Lower lobe of right lung (tissue), 2 donors: Measurements from ENCODE around the gene MTERF4. TPM values are rescaled to one million over a fixed set of nuclear protein-coding genes. Genes with fewer than 3 reads are reported as not detected.
"Not testable (repeated sequence)": the region's sequence is repeated elsewhere in the genome, so short reads cannot be mapped to it uniquely, and the experiment has no call there.

Experiments
- ATAC-seq, 2 donors: fragments of 200-7000 bp; cut with Tn5 transposase; one replicate each; pipeline ENCODE4 v1.9.1; 2020 to 2022; ENCODE audit warnings: mild to moderate bottlenecking in 2 of 2, moderate library complexity in 2 of 2
- DNase-seq: peaks from one replicate; pipeline ENCODE4 v3.0.0-alpha.2; 2020
- H3K27ac ChIP-seq: fragments of 200-600 bp; one replicate; pipeline ENCODE4 v1.8.0; 2022
- H3K27me3 ChIP-seq: fragments of 200-600 bp; one replicate; pipeline ENCODE4 v1.8.0; 2022; ENCODE audit warnings: low read depth
- H3K36me3 ChIP-seq: fragments of 200-600 bp; one replicate; pipeline ENCODE4 v1.8.0; 2022; ENCODE audit warnings: mild to moderate bottlenecking
- H3K4me1 ChIP-seq: fragments of 200-600 bp; one replicate; pipeline ENCODE4 v1.8.0; 2022
- H3K4me3 ChIP-seq: fragments of 200-600 bp; one replicate; pipeline ENCODE4 v1.8.0; 2022; ENCODE audit warnings: mild to moderate bottlenecking
- H3K9me3 ChIP-seq: fragments of 200-600 bp; one replicate; pipeline ENCODE4 v1.8.0; 2022
- intact Hi-C: fragments of 100-400 bp; cut with DNase I; formaldehyde crosslinking; loops from one replicate; pipeline ENCODE4 v1.11.0; 2022
- total RNA-seq: library from RNA; stranded (reverse); fragmentation: NEBNext Ultra II Directional; extraction: Animal tissue kit (Norgen Biotek cat#: 25700); gene quantifications from one replicate; pipeline ENCODE4 v1.2.1, GENCODE V29; 2021
- TF ChIP-seq, protein P1 (sequence below): fragments of 200-600 bp; IDR thresholded peaks from one replicate; pipeline ENCODE4 v1.8.0; 2022; ENCODE audit warnings: antibody characterized with exemption, mild to moderate bottlenecking
- donor health status: DM: no; HTN: yes; CAD: no; lungs with severe emphysema.

The MTERF4 gene
- total RNA-seq, 1 donor from 2014 or later = 32.0 TPM

- no peak for ATAC-seq
- peaks cover 98% of the 10 kb centered on the region for H3K36me3 ChIP-seq
Observed at GRCh38 chr2:241094172-241094571, 7.9 kb downstream of the MTERF4 start.

DNA sequence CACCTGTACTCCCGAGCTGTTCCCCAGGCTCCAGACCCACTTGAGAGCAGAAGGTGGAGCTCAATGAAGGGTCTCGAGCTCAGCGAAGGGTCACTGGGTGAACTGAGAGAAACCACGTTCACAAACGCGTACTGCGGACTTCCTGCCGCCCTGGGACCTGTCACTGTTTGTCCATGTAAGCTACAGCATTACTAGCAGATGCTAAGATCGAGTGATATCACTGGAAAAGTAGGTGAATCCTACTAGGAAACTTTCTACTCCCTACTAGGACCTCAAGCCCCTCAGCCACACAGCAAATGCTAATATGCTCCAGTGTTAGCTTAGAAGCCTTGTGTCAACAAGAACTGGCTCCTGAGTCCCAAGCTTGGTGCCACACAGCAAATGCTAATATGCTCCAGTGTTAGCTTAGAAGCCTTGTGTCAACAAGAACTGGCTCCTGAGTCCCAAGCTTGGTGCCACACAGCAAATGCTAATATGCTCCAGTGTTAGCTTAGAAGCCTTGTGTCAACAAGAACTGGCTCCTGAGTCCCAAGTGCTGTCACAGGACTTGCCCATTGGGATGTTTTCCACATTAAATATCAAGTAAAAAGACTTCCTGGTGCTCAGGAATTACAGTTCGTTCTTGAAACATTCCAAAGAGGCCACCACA, 8.8 kb downstream of the MTERF4 start:
- H3K27me3 ChIP-seq, DNase-seq, H3K27ac ChIP-seq, intact Hi-C loops, H3K4me3 ChIP-seq, H3K9me3 ChIP-seq: not testable (repeated sequence)
- ATAC-seq = peak in 1 of 2 donors; percentile 59
- peaks cover 21% of the 10 kb centered on the region for H3K4me1 ChIP-seq
- peaks cover 98% of the 10 kb centered on the region for H3K36me3 ChIP-seq

More at GRCh38 chr2:241094172-241094571, 7.9 kb downstream of the MTERF4 start:
- TF ChIP-seq, protein P1, sequence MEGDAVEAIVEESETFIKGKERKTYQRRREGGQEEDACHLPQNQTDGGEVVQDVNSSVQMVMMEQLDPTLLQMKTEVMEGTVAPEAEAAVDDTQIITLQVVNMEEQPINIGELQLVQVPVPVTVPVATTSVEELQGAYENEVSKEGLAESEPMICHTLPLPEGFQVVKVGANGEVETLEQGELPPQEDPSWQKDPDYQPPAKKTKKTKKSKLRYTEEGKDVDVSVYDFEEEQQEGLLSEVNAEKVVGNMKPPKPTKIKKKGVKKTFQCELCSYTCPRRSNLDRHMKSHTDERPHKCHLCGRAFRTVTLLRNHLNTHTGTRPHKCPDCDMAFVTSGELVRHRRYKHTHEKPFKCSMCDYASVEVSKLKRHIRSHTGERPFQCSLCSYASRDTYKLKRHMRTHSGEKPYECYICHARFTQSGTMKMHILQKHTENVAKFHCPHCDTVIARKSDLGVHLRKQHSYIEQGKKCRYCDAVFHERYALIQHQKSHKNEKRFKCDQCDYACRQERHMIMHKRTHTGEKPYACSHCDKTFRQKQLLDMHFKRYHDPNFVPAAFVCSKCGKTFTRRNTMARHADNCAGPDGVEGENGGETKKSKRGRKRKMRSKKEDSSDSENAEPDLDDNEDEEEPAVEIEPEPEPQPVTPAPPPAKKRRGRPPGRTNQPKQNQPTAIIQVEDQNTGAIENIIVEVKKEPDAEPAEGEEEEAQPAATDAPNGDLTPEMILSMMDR = no peak
- no peak for DNase-seq
- Histone ChIP-seq H3K9me3 (no peaks in the 10 kb centered on the region), H3K27ac (no peak overlapping the region), H3K4me1 (peaks cover 25% of the 10 kb centered on the region), H3K4me3 (no peak overlapping the region), H3K27me3 (no peaks in the 10 kb centered on the region)
- intact Hi-C loops = no loop called here

DNA sequence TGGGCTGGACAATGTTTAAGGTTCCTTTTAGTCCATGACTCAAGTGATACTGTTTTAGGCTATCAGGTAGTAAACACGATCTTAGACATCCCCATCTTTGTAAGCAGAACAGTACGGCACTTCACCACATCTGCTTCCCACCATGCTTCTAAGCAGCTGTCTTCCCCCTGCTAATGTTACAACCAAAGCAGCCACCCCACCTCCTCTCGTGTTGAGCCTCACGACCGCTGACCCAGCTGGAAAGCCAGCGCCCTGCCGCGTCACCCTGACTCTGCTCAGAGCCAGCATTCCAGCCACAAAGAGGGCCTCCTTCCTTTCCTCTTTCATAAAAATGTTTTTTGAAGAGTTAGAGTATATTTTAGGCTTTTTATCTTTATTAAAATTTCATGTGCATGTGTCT, 9.4 kb downstream of the MTERF4 start:
- H3K27ac ChIP-seq = no peak overlapping the region
- no peak for ATAC-seq

GRCh38 chr2:241091734-241092445, 10.2 kb downstream of the MTERF4 start:
- no peak overlapping the region for H3K27ac ChIP-seq
- DNase-seq (no peak), ATAC-seq (no peak)
- H3K4me1 ChIP-seq = peaks cover 25% of the 10 kb centered on the region
- no peak overlapping the region for H3K4me3 ChIP-seq
- H3K27me3 ChIP-seq = no peaks in the 10 kb centered on the region
- no peaks in the 10 kb centered on the region for H3K9me3 ChIP-seq
- peaks cover 100% of the 10 kb centered on the region for H3K36me3 ChIP-seq
- intact Hi-C loops = no loop called here
- TF ChIP-seq, protein P1 = no peak

More for the DNA sequence above, 9.4 kb downstream of the MTERF4 start:
- H3K4me3 ChIP-seq = no peak overlapping the region
- intact Hi-C loops = no loop called here
- DNase-seq = no peak
- TF ChIP-seq, protein P1 = no peak
- peaks cover 100% of the 10 kb centered on the region for H3K36me3 ChIP-seq
- H3K27me3 ChIP-seq = no peaks in the 10 kb centered on the region
- peaks cover 25% of the 10 kb centered on the region for H3K4me1 ChIP-seq
- H3K9me3 ChIP-seq = no peaks in the 10 kb centered on the region

- Histone ChIP-seq H3K9me3 (no peaks in the 10 kb centered on the region), H3K27ac (no peak overlapping the region), H3K36me3 (peaks cover 100% of the 10 kb centered on the region), H3K4me1 (peaks cover 25% of the 10 kb centered on the region), H3K27me3 (no peaks in the 10 kb centered on the region), H3K4me3 (no peak overlapping the region)
- TF ChIP-seq, protein P1 = no peak
- DNase-seq = no peak
- no peak for ATAC-seq
- intact Hi-C loops = no loop called here
Observed at GRCh38 chr2:241091201-241091600, 10.9 kb downstream of the MTERF4 start.
